Small intestine (tissue), 7 donors: ENCODE data around the gene PLS1. TPM values are rescaled to one million over a fixed set of nuclear protein-coding genes. Genes with fewer than 3 reads are reported as not detected.

Experiments used
- DNase-seq, 2 donors: peaks; one replicate each; pipeline versions ENCODE4 v3.0.0 to v3.0.0-alpha.2; 2013
- FAIRE-seq: peaks from 2 replicates; lab custom pipeline; 2012; peaks lifted over from hg19 to GRCh38; lab: Jason Lieb, UNC
- H3K27ac ChIP-seq, 3 donors: one replicate each; pipeline ENCODE4 v1.5.1; 2013; ENCODE audit warnings: low read length in 2 of 3, mild to moderate bottlenecking in 2 of 3, control low read depth in 1 of 3, inconsistent platforms in 1 of 3, low read depth in 1 of 3, moderate library complexity in 1 of 3
- H3K27me3 ChIP-seq, 3 donors: one replicate each; pipeline ENCODE4 v1.6.1; 2013; ENCODE audit warnings: low read length in 3 of 3, inconsistent platforms in 1 of 3; ENCODE audit not compliant: control insufficient read depth in 3 of 3, insufficient read depth in 3 of 3
- H3K36me3 ChIP-seq, 3 donors: one replicate each; pipeline ENCODE4 v1.6.1; 2013; ENCODE audit warnings: low read length in 3 of 3, inconsistent platforms in 1 of 3, low read depth in 1 of 3, mild to moderate bottlenecking in 1 of 3, moderate library complexity in 1 of 3; ENCODE audit not compliant: control insufficient read depth in 3 of 3, insufficient read depth in 2 of 3
- H3K4me1 ChIP-seq, 3 donors: one replicate each; pipeline ENCODE4 v1.6.1; 2013; ENCODE audit warnings: low read length in 2 of 3, inconsistent platforms in 1 of 3, low read depth in 1 of 3, mild to moderate bottlenecking in 1 of 3, moderate library complexity in 1 of 3; ENCODE audit not compliant: control insufficient read depth in 3 of 3, insufficient read depth in 2 of 3
- H3K4me3 ChIP-seq, 3 donors: one replicate each; pipeline ENCODE4 v1.5.1; 2013; ENCODE audit warnings: low read length in 3 of 3, control low read depth in 1 of 3, inconsistent platforms in 1 of 3, low read depth in 1 of 3, mild to moderate bottlenecking in 1 of 3, moderate library complexity in 1 of 3
- H3K9me3 ChIP-seq, 2 donors: one replicate each; pipeline ENCODE4 v1.6.1; 2013; ENCODE audit warnings: low read depth in 1 of 2, low read length in 1 of 2; ENCODE audit not compliant: control insufficient read depth in 2 of 2, insufficient read depth in 1 of 2
- WGBS, 3 donors: extraction: QIAGEN DNeasy Blood & Tissue Kit; methylation state at CpG; one replicate each; pipeline ENCODE4 v1.1.7; 2013; 5-methylcytosine and 5-hydroxymethylcytosine counted together
- polyA plus RNA-seq, 4 donors: library from polyadenylated mRNA; stranded (reverse) in 3 of 4; unstranded in 1 of 4; fragments of 200-250 nt in 3 of 4; fragments of 120-200 nt in 1 of 4; gene quantifications; one replicate each; pipeline versions ENCODE4 v1.2.1 to v1.2.3, GENCODE V29; 2013
- donor health status: healthy with polysubstance abuse.
- donor health status: control.
- donor health status: control.
- donor health status: Bipolar disorder and iron deficiency.
- donor health status: healthy.

PLS1 gene
- polyA plus RNA-seq, 4 donors, result 34.9 to 298 (median 171) TPM

DNA sequence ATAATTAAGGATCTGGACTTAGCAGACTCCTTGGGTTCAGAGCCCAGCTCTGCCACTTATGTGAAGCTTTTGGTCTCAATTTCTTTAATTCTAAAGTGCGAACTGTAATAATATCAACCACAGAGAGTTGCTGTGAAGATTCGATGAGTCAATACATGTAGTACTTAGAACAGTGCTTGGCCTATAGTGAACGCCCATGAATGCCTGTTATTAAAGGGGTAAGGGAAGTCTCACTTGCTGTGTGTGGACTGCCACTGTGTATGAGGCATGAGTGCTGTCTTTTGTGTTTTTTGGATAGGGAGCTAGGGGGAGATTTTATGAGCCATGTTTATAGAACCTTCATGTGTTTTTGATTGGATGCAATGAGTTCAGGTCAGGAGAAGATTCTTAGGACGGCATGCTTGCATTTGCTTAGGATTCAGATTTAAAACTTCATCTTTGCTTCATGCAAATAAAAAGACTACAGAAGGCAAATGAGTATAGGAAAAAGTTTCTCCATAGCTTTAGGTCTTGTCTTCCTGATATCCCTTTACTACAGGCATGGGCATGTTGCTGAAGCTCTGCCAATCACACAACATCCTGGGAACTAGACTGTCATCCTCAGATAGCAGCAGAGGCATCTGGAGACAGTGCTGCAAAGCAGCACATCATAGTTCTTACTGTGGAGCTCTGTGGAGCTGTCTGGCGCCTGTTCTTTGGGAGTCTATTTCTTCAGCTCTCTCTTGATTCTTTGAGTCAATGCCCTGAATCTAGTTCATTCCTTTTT, 50.0 kb downstream of the PLS1 start:
- FAIRE-seq (no peak), DNase-seq (no peak)
- Histone ChIP-seq H3K4me1 (no peaks in the 10 kb centered on the region), H3K27me3 (no peaks in the 10 kb centered on the region), H3K36me3 (peaks cover 0 to 4% (median 0%) of the 10 kb centered on the region in 3 donors), H3K4me3 (no peak overlapping the region), H3K27ac (peak overlapping the region in 1 of 3 donors; percentile 24), H3K9me3 (no peaks in the 10 kb centered on the region)
- WGBS, 3 donors, result 88 to 91% (median 89%) methylated on average over 5 of the region's 5 CpGs

DNA sequence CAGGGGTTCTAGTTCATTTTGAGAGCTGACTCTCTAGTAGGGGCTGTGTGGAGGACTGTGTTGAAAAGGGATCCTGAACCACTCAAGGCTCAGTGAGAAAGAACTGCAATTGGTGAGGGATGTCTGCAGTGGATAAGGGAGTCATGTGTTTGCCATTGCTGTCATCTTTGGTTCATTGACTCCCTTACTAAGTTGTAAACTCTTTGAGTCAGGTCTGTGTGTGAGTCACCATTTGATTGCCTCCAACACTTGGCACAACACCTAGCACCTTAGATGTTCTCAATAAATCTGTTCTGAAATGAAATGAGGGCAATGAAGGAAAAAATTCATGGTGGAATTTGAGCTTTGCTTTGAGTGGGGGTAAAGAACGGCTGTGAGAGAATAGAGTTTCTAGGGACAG, 51.7 kb downstream of the PLS1 start:
- DNase-seq (peak; percentile 78 to 90), FAIRE-seq (no peak)
- Histone ChIP-seq H3K9me3 (no peaks in the 10 kb centered on the region), H3K36me3 (peaks cover 0 to 9% (median 2%) of the 10 kb centered on the region in 3 donors), H3K27ac (peak overlapping the region in 2 of 3 donors; percentile 42 to 50), H3K4me3 (no peak overlapping the region), H3K27me3 (no peaks in the 10 kb centered on the region), H3K4me1 (no peaks in the 10 kb centered on the region)
- 20 to 59% (median 53%) methylated on average over 1 of the region's 1 CpG for WGBS, 3 donors

DNA sequence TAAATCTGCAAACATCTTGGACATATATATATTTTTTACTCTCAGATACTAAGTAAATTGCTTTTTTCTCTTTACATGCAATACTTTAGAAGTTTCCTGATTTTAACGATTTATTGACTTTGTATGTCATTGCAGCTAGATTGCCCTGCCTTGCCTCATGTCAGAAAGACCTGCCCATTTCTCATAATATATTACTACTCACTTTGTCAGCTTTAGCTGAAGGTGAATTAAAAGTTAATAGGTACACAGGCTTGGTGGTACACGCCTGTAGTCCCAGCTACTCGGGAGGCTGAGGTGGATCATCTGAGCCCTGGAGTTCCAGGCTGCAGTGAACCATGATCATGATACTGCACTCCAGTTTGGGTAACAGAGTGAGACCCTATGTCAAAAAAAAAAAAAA, 52.8 kb downstream of the PLS1 start:
- 38 to 74% (median 69%) methylated on average over 3 of the region's 3 CpGs for WGBS, 3 donors
- Histone ChIP-seq H3K27me3 (no peaks in the 10 kb centered on the region), H3K4me3 (no peak overlapping the region), H3K4me1 (no peaks in the 10 kb centered on the region), H3K36me3 (peaks cover 0 to 11% (median 5%) of the 10 kb centered on the region in 3 donors), H3K27ac (no peak overlapping the region), H3K9me3 (no peaks in the 10 kb centered on the region)
- peak in 1 of 2 donors; percentile 20 for DNase-seq
- FAIRE-seq, result no peak

DNA sequence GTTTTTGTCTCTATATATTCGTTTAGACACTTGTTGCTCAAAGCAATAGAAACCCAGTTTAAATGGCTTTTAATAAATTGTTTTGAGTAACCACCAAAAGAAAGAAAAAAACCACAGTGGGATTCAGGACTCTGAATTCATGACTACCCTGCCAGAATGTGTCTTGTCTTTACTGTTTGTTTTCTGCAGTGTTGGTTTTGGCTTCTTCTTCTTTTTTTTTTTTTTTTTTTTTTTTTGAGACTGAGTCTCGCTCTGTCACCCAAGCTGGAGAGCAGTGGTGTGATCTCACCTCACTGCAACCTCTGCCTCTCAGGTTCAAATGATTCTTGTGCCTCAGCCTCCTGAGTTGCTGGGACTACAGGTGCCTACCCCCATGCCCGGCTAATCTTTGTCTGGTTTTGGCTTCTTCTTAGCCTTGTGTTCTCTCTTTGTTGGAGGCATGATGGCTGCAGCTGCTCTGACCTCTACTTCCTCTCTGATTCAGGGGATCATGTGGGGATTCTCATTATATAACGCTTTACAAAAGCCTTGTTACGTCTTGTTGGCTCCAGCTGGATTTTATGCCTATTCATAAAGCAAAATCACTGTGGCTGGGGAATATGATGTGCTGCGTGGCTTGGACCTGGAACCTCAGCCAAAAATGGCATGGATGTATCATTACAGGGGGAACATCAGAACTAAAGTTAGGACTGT, 54.0 kb downstream of the PLS1 start:
- DNase-seq (no peak), FAIRE-seq (no peak)
- WGBS, 3 donors, result 56 to 65% (median 64%) methylated on average over 5 to 6 of the region's 6 CpGs
- H3K4me1 ChIP-seq, result no peaks in the 10 kb centered on the region
- H3K27me3 ChIP-seq, result no peaks in the 10 kb centered on the region
- H3K4me3 ChIP-seq, result no peak overlapping the region
- H3K36me3 ChIP-seq, result peaks cover 0 to 12% (median 9%) of the 10 kb centered on the region in 3 donors
- no peaks in the 10 kb centered on the region for H3K9me3 ChIP-seq
- H3K27ac ChIP-seq, result no peak overlapping the region

DNA sequence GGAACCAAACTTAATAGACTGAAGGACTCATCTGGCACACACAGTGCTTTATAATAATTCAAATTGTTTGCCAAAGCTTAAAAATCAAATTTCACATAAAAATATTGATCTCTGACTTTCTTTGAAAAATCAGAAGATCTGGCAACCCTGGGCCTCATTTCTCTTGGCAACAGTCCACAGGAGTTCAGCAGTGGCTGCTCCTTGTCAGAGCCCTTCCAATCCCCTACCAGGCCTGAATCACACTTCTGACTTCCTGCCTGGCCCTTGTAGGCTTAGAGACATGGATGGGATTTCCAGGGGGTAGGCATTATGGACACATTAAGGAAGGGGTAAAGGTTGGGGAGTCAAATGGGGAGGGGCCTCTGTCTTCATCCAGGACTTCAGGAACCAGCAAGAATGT, 55.5 kb downstream of the PLS1 start:
- FAIRE-seq, result no peak

DNA sequence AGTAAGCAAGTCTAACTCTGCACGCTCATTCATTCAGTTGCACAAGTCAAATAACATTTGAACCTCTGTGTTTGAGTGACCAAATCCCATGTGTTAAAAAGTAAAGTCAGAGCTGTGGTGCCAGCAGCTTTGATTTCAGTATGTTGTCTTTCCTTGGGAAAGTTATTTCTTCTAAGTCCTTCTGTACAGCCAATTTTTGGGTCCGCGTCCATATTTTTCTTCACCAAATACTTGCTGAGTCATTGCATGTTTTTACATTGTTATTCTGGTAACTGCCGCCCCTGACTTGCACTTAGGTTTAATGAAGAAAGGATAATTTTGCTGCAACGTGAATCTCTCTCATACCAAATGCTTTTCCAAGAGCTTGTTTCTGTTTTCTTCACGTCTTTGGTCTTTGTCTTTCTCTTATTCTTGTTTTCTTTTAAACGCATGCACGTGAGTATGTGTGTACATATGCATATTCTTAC, 56.7 kb downstream of the PLS1 start:
- no peaks in the 10 kb centered on the region for H3K27me3 ChIP-seq
- peaks cover 0 to 12% (median 12%) of the 10 kb centered on the region in 3 donors for H3K36me3 ChIP-seq
- no peak for FAIRE-seq
- no peak overlapping the region for H3K27ac ChIP-seq
- no peak for DNase-seq
- WGBS, 3 donors, result 91 to 92% (median 92%) methylated on average over 8 of the region's 8 CpGs
- no peak overlapping the region for H3K4me3 ChIP-seq
- no peaks in the 10 kb centered on the region for H3K9me3 ChIP-seq
- peaks cover 0 to 4% (median 0%) of the 10 kb centered on the region in 3 donors for H3K4me1 ChIP-seq

More for the DNA sequence above, 55.5 kb downstream of the PLS1 start:
- no peaks in the 10 kb centered on the region for H3K27me3 ChIP-seq
- H3K36me3 ChIP-seq, result peaks cover 0 to 12% (median 9%) of the 10 kb centered on the region in 3 donors
- H3K27ac ChIP-seq, result no peak overlapping the region
- H3K4me1 ChIP-seq, result no peaks in the 10 kb centered on the region
- H3K9me3 ChIP-seq, result no peaks in the 10 kb centered on the region
- no peak for DNase-seq
- no peak overlapping the region for H3K4me3 ChIP-seq

DNA sequence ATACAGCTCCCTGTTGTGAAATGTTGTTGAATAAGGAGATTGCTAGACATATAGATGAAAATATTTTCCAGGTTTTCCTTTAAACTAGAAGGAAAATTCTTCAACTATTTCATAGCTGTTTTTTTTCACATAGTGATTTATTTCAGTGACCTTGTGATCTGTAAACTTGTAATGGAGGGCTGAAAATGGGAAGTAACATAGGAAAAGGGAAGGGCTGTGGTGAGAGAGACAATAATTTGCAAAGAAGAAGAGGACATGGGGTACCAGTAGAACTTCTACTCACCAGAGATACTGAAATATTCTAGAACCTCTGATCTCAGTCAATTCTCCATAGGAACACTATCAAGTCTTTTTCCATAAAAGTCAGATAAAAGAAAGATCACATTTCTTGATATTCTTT, 60.4 kb downstream of the PLS1 start:
- Histone ChIP-seq H3K27ac (no peak overlapping the region), H3K27me3 (no peaks in the 10 kb centered on the region), H3K9me3 (no peaks in the 10 kb centered on the region), H3K36me3 (peaks cover 0 to 12% (median 12%) of the 10 kb centered on the region in 3 donors), H3K4me3 (no peak overlapping the region), H3K4me1 (peaks cover 0 to 4% (median 0%) of the 10 kb centered on the region in 3 donors)
- FAIRE-seq, result no peak
- no peak for DNase-seq

DNA sequence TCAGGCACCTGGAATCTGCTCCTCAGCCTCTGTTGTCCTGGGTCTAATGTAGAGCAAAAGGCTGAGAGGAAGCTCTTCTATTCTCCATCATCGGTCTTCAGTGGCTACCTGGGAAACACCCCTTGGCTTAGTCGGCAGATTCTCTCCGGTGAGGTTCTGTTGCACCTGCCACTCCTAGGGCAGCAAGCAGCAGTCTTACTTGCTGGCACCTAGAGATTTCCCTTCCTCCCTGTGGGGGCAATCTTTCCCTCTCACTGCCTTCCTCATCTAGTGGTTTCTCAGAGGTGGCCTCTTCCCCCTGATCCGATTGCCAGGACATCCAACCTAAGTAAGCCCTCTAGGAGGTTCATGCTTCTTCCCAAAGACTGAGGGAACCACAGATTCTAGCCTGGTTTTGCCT, 60.8 kb downstream of the PLS1 start:
- 14 to 73% (median 39%) methylated on average over 4 of the region's 4 CpGs for WGBS, 3 donors
- FAIRE-seq (no peak), DNase-seq (peak in 1 of 2 donors; percentile 36)
- Histone ChIP-seq H3K27me3 (no peaks in the 10 kb centered on the region), H3K27ac (no peak overlapping the region), H3K36me3 (peaks cover 0 to 12% (median 10%) of the 10 kb centered on the region in 3 donors), H3K4me1 (peaks cover 0 to 4% (median 0%) of the 10 kb centered on the region in 3 donors), H3K9me3 (no peaks in the 10 kb centered on the region), H3K4me3 (no peak overlapping the region)
